Measurements from ENCODE around the gene KRT26. TPM values are rescaled to one million over a fixed set of nuclear protein-coding genes. Genes with fewer than 3 reads are reported as not detected.

Gene KRT26
- total RNA-seq, 4 donors from 2014 or later: not detected

DNA sequence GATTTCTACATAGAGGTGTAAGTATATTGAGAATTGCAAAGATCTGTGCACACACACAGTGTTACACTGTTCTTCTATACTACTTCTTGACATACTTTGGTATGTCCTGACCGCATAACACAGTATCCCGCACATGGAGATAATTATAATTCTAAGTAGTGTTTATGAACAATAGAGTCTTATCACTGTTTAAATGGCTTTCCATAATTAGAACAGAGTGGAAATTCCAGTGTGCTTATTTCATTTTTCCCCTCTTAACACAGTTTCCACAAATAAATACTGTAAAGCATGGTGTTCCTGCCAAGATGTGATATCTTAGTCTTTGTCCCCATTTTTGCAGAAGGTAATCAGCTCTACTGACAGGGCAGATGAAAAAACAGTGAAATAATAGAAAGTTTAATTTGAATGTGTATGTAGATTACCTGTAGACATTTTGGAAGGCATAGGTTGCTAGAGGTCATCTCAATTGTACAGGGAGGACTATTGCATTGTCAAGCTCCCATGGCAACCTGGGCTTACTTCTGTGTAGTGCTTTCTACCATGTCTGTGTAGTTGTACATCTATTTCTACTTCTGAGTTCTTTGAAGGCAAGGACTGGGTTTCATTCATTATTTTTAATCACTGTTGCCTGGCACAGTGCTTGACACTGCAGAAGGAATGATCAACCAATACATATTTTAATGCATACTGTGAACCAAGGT is 37.9 kb upstream of the KRT26 start:
- H3K4me3 ChIP-seq: no peak overlapping the region
- H3K27ac ChIP-seq: no peak overlapping the region
- peaks cover 15 to 56% (median 32%) of the 10 kb centered on the region in 3 donors for H3K27me3 ChIP-seq
- ATAC-seq (no peak), DNase-seq (no peak)
- H3K9me3 ChIP-seq: no peaks in the 10 kb centered on the region
- TF ChIP-seq, protein P1, sequence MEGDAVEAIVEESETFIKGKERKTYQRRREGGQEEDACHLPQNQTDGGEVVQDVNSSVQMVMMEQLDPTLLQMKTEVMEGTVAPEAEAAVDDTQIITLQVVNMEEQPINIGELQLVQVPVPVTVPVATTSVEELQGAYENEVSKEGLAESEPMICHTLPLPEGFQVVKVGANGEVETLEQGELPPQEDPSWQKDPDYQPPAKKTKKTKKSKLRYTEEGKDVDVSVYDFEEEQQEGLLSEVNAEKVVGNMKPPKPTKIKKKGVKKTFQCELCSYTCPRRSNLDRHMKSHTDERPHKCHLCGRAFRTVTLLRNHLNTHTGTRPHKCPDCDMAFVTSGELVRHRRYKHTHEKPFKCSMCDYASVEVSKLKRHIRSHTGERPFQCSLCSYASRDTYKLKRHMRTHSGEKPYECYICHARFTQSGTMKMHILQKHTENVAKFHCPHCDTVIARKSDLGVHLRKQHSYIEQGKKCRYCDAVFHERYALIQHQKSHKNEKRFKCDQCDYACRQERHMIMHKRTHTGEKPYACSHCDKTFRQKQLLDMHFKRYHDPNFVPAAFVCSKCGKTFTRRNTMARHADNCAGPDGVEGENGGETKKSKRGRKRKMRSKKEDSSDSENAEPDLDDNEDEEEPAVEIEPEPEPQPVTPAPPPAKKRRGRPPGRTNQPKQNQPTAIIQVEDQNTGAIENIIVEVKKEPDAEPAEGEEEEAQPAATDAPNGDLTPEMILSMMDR (IDR thresholded peaks at IDR 0.05 in 4 of 5, conservative IDR thresholded peaks at IDR 0.05 in 1 of 5): no peak
- no peak for TF ChIP-seq POLR2A (IDR thresholded peaks at IDR 0.05)
- H3K4me1 ChIP-seq: no peaks in the 10 kb centered on the region
- in situ Hi-C loops (cut with MboI; ENCODE audit: low sequenced_read_pairs in 4 of 4): loop anchor here in 3 of 4 donors (10.0 to 25.0 kb wide), 3 partner anchors 852 to 865 kb away; no protein-coding TSS in a partner anchor
- intact Hi-C loops (cut with DNase I; ENCODE audit: low total_unique reads): loop anchor here (10.0 kb wide), 1 partner anchor 165 kb away; the partner anchor contains the start of gene SMARCE1
- no peaks in the 10 kb centered on the region for H3K36me3 ChIP-seq

DNA sequence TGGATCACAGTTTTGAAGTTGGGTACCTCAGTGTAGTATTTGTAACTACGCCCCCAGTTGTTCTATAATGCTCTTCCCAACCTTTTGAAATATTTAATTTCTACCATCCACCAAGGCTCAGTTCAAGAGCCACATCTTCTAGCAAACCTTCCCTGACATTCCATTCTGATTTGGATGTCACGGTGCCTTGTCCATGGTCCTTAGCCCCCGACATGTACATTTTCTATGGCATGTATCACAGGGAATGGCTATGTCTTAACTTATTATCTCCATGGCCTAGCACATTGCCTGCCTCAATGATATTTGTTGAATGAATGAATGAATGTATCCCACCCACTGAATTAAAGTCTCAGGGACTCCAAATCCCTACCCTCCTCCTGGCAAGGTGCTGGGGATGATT is 34.1 kb upstream of the KRT26 start:
- no peak overlapping the region for H3K27ac ChIP-seq
- no peaks in the 10 kb centered on the region for H3K9me3 ChIP-seq
- H3K4me3 ChIP-seq: no peak overlapping the region
- peaks cover 13 to 48% (median 32%) of the 10 kb centered on the region in 3 donors for H3K27me3 ChIP-seq
- in situ Hi-C loops (cut with MboI; ENCODE audit: low sequenced_read_pairs in 4 of 4): loop anchor here in 2 of 4 donors (10.0 to 25.0 kb wide), 2 partner anchors 856 to 859 kb away; no protein-coding TSS in a partner anchor
- TF ChIP-seq, protein P1 (IDR thresholded peaks at IDR 0.05 in 4 of 5, conservative IDR thresholded peaks at IDR 0.05 in 1 of 5): no peak
- no peak for TF ChIP-seq POLR2A (IDR thresholded peaks at IDR 0.05)
- no peaks in the 10 kb centered on the region for H3K4me1 ChIP-seq
- ATAC-seq (no peak), DNase-seq (no peak)
- intact Hi-C loops (cut with DNase I; ENCODE audit: low total_unique reads): no loop called here
- H3K36me3 ChIP-seq: no peaks in the 10 kb centered on the region

DNA sequence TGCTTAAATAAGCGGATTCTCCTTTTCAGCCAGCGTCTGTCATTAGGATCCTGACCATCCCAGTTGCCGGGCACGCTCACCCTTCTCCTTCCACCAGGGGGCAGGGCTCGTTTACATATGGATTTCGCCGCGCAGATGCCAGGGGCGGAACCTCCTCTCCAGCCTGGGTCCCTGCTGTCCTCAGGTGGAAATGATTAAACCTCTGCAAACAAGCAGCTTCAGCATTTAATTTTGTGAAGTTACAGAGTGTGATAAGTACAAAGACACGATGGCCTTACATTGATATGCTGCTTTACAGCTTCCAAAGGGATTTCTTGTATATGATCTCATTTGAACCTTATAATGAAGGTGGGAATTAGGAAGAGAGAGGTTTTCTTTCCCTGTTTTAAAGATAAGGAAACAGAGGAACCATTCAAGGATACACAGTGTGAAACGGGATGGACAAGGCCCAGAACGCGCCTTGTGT is 31.6 kb upstream of the KRT26 start:
- ATAC-seq: peak in 1 of 2 donors; percentile 75
- peaks cover 19 to 37% (median 28%) of the 10 kb centered on the region in 3 donors for H3K27me3 ChIP-seq
- in situ Hi-C loops (cut with MboI; ENCODE audit: low sequenced_read_pairs in 4 of 4) (loop anchor here in 2 of 4 donors (10.0 to 25.0 kb wide), 2 partner anchors 859 to 861 kb away; no protein-coding TSS in a partner anchor), intact Hi-C loops (cut with DNase I; ENCODE audit: low total_unique reads) (loop anchor here (1.0 to 2.0 kb wide), 2 partner anchors 845 to 863 kb away; no protein-coding TSS in a partner anchor)
- no peak overlapping the region for H3K4me3 ChIP-seq
- no peaks in the 10 kb centered on the region for H3K4me1 ChIP-seq
- peak; percentile 32 to 55 for DNase-seq
- H3K27ac ChIP-seq: no peak overlapping the region
- H3K9me3 ChIP-seq: no peaks in the 10 kb centered on the region
- no peaks in the 10 kb centered on the region for H3K36me3 ChIP-seq
- TF ChIP-seq, protein P1 (IDR thresholded peaks at IDR 0.05 in 4 of 5, conservative IDR thresholded peaks at IDR 0.05 in 1 of 5): peak; percentile 48 to 79 (median 69)
- no peak for TF ChIP-seq POLR2A (IDR thresholded peaks at IDR 0.05)

DNA sequence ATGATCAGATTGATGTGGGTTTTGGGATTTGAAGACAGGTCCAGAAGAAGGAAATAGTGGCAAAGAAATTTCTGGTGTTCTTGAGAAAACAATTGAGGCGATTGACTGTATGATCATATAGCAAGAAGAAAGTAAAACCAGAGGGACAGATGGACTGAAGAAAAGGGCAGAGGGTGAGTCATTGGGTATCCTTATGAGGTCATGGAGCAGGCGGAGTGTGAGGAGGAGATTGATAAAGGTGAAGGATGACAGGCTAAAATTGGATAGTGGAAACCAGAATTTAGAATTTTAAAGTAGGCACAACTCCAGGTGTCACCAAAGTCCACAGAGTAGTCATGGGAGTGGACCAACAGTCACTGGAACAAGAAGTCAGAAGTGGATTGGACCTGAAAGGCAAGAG is 29.2 kb upstream of the KRT26 start:
- Histone ChIP-seq H3K27me3 (peaks cover 16 to 33% (median 29%) of the 10 kb centered on the region in 3 donors), H3K9me3 (no peaks in the 10 kb centered on the region), H3K27ac (no peak overlapping the region), H3K4me1 (no peaks in the 10 kb centered on the region), H3K36me3 (no peaks in the 10 kb centered on the region), H3K4me3 (no peak overlapping the region)
- no peak for ATAC-seq
- TF ChIP-seq, protein P1 (IDR thresholded peaks at IDR 0.05 in 4 of 5, conservative IDR thresholded peaks at IDR 0.05 in 1 of 5): no peak
- TF ChIP-seq POLR2A (IDR thresholded peaks at IDR 0.05): no peak
- intact Hi-C loops (cut with DNase I; ENCODE audit: low total_unique reads) (no loop called here), in situ Hi-C loops (cut with MboI; ENCODE audit: low sequenced_read_pairs in 4 of 4) (loop anchor here in 2 of 4 donors (10.0 to 25.0 kb wide), 2 partner anchors 861 to 864 kb away; no protein-coding TSS in a partner anchor)
- no peak for DNase-seq
